HepG2 (cell line): ENCODE results near the gene PDGFA. TPM values are rescaled to one million over a fixed set of nuclear protein-coding genes. Genes with fewer than 3 reads are reported as not detected.

Experiments
- ATAC-seq: fragments of 200-7000 bp; cut with Tn5 transposase; 3 replicates; pipeline ENCODE4 v1.9.1; 2020; ENCODE audit warnings: mild to moderate bottlenecking, moderate library complexity
- BruUV-seq: library from RNA; stranded (reverse); fragments of 400-500 nt; replicated peaks from 2 replicates; lab custom pipeline; 2021; lab: Mats Ljungman, UMichigan
- CTCF ChIA-PET: fragments of 300-600 bp; formaldehyde crosslinking; extraction: SDS; loops from one replicate; lab custom pipeline; 2021; ENCODE audit warnings: low total read pairs, inconsistent platforms, low intra/inter-chr PET ratio; lab: Yijun Ruan, JAX
- POLR2A ChIA-PET: fragments of 350-600 bp; sonication (Branson Sonifier 250); formaldehyde crosslinking; loops from one replicate; lab custom pipeline; 2020; ENCODE audit warnings: antibody characterized with exemption, inconsistent platforms; lab: Yijun Ruan, JAX
- DNase-seq: peaks from one replicate; pipeline ENCODE4 v3.0.0-alpha.2; 2015; ENCODE audit warnings: low spot score
- FAIRE-seq: peaks from 3 replicates; lab custom pipeline; 2011; peaks lifted over from hg19 to GRCh38; lab: Jason Lieb, UNC
- H2AFZ ChIP-seq: one replicate; pipeline ENCODE4 v1.6.1; 2011; ENCODE audit warnings: low read length, inconsistent platforms
- H3K27ac ChIP-seq: fragments of 300-600 bp; 3 replicates; pipeline ENCODE4 v1.8.0; 2011; ENCODE audit warnings: mixed run types, mild to moderate bottlenecking, mixed read lengths, low read length, inconsistent platforms; ENCODE audit not compliant: insufficient read depth; ENCODE audit errors: extremely low read length
- H3K27me3 ChIP-seq, 2 experiments: fragments of 200-600 bp in 1 of 2; 2 replicates in 1 of 2; 3 replicates in 1 of 2; pipeline versions ENCODE4 v1.6.0 to v1.8.0; 2011; ENCODE audit warnings: low read length in 2 of 2, mild to moderate bottlenecking in 2 of 2, moderate library complexity in 2 of 2, inconsistent platforms in 1 of 2; ENCODE audit not compliant: insufficient read depth in 2 of 2, control insufficient read depth in 1 of 2
- H3K36me3 ChIP-seq, 2 experiments: fragments of 200-600 bp in 1 of 2; replicated peaks in 1 of 2; 2 replicates in 1 of 2; 3 replicates in 1 of 2; pipeline versions ENCODE4 v1.5.1 to v1.8.0; 2011; ENCODE audit warnings: low read length in 2 of 2, inconsistent platforms in 1 of 2; ENCODE audit not compliant: insufficient read depth in 2 of 2, control insufficient read depth in 1 of 2
- H3K4me1 ChIP-seq: 2 replicates; pipeline ENCODE4 v1.5.1; 2012; ENCODE audit warnings: low read length, inconsistent platforms; ENCODE audit not compliant: insufficient read depth
- H3K4me2 ChIP-seq: 2 replicates; pipeline ENCODE4 v1.6.0; 2011; ENCODE audit warnings: low read depth, low read length, inconsistent platforms
- H3K4me3 ChIP-seq, 3 experiments: fragments of 200-600 bp in 1 of 3; sonication (generic), shearing (Covaris generic) in 1 of 3; replicated peaks in 1 of 3; 2 replicates each; pipeline ENCODE4 v1.5.1; 2011 to 2016; ENCODE audit warnings: low read length in 3 of 3, inconsistent platforms in 2 of 3, low read depth in 2 of 3, mild to moderate bottlenecking in 2 of 3, control low read depth in 1 of 3, mixed read lengths in 1 of 3; ENCODE audit not compliant: insufficient read depth in 1 of 3
- H3K79me2 ChIP-seq: one replicate; pipeline ENCODE4 v1.6.1; 2011; ENCODE audit warnings: low read length, inconsistent platforms; ENCODE audit not compliant: insufficient read depth
- H3K9ac ChIP-seq: 2 replicates; pipeline ENCODE4 v1.6.0; 2011; ENCODE audit warnings: mild to moderate bottlenecking, low read depth, low read length, inconsistent platforms; ENCODE audit not compliant: insufficient read depth
- H3K9me3 ChIP-seq: 2 replicates; pipeline ENCODE4 v1.5.1; 2012; ENCODE audit warnings: mild to moderate bottlenecking, low read length
- H4K20me1 ChIP-seq: 2 replicates; pipeline ENCODE4 v1.6.0; 2011; ENCODE audit warnings: inconsistent platforms, mild to moderate bottlenecking, low read length, moderate library complexity; ENCODE audit not compliant: insufficient read depth
- ARHGAP35 ChIP-seq: sonication (generic); formaldehyde crosslinking; IDR thresholded peaks from 2 replicates; pipeline ENCODE4 v1.9.0; 2022; ENCODE audit warnings: mild to moderate bottlenecking, inconsistent platforms, moderate library complexity, missing genetic modification reagents, borderline replicate concordance
- CREB3 ChIP-seq: sonication (generic); formaldehyde crosslinking; IDR thresholded peaks from 2 replicates; pipeline ENCODE4 v1.5.0; 2020; ENCODE audit warnings: missing genetic modification reagents
- E2F1 ChIP-seq: sonication (generic); formaldehyde crosslinking; IDR thresholded peaks from 2 replicates; pipeline ENCODE4 v1.5.0; 2020; ENCODE audit warnings: missing genetic modification reagents
- ELF4 ChIP-seq: sonication (generic); formaldehyde crosslinking; IDR thresholded peaks from 2 replicates; pipeline ENCODE4 v1.5.0; 2020; ENCODE audit warnings: missing genetic modification reagents, mild to moderate bottlenecking, moderate library complexity, borderline replicate concordance
- KDM5B ChIP-seq: sonication (generic); formaldehyde crosslinking; IDR thresholded peaks from 2 replicates; pipeline ENCODE4 v1.4.0; 2020; ENCODE audit warnings: missing genetic modification reagents, mild to moderate bottlenecking, borderline replicate concordance
- NFE2L1 ChIP-seq: sonication (generic); formaldehyde crosslinking; IDR thresholded peaks from 2 replicates; pipeline ENCODE4 v1.4.0; 2020; ENCODE audit warnings: missing genetic modification reagents, mild to moderate bottlenecking, borderline replicate concordance
- SRF ChIP-seq: IDR thresholded peaks from 2 replicates; pipeline ENCODE4 v1.6.1; 2011; ENCODE audit warnings: mild to moderate bottlenecking, low read depth, low read length, moderate library complexity
- TBX2 ChIP-seq: sonication (generic); formaldehyde crosslinking; IDR thresholded peaks from 2 replicates; pipeline ENCODE4 v1.5.0; 2020; ENCODE audit warnings: missing genetic modification reagents, mild to moderate bottlenecking, borderline replicate concordance
- XRCC5 ChIP-seq: fragments of 200-400 bp; formaldehyde crosslinking; optimal IDR thresholded peaks from 2 replicates; pipeline ENCODE3; 2017; ENCODE audit warnings: mild to moderate bottlenecking, low read length
- ZFP41 ChIP-seq: sonication (generic); formaldehyde crosslinking; IDR thresholded peaks from 2 replicates; pipeline ENCODE4 v1.4.0; 2020; ENCODE audit warnings: mild to moderate bottlenecking, missing genetic modification reagents, borderline replicate concordance
- ZFX ChIP-seq: sonication (generic); formaldehyde crosslinking; IDR thresholded peaks from 2 replicates; pipeline ENCODE4 v1.4.0; 2020; ENCODE audit warnings: mild to moderate bottlenecking, low read depth, missing genetic modification reagents, moderate library complexity
- ZFY ChIP-seq: sonication (generic); formaldehyde crosslinking; IDR thresholded peaks from 2 replicates; pipeline ENCODE4 v1.4.0; 2020; ENCODE audit warnings: missing genetic modification reagents
- ZNF101 ChIP-seq: sonication (generic); formaldehyde crosslinking; IDR thresholded peaks from 2 replicates; pipeline ENCODE4 v1.4.0; 2020; ENCODE audit warnings: mild to moderate bottlenecking, low read depth, missing genetic modification reagents, borderline replicate concordance
- ZNF501 ChIP-seq: sonication (generic); formaldehyde crosslinking; IDR thresholded peaks from 2 replicates; pipeline ENCODE4 v1.5.1; 2020; ENCODE audit warnings: mild to moderate bottlenecking, moderate library complexity, missing genetic modification reagents
- ZNF674 ChIP-seq: sonication (generic); formaldehyde crosslinking; IDR thresholded peaks from 2 replicates; pipeline ENCODE4 v1.5.0; 2020; ENCODE audit warnings: low read depth, mild to moderate bottlenecking, missing genetic modification reagents
- ZNF879 ChIP-seq: sonication (generic); formaldehyde crosslinking; IDR thresholded peaks from 2 replicates; pipeline ENCODE4 v1.8.1; 2023; ENCODE audit warnings: missing genetic modification reagents
- WGBS: methylation state at CpG from one replicate; pipeline ENCODE4 v1.1.6; 2017; ENCODE audit warnings: low lambda C conversion rate; 5-methylcytosine and 5-hydroxymethylcytosine counted together
- in situ Hi-C: cut with HindIII; loops from 2 replicates; pipeline ENCODE4 v1.10.0; 2017; ENCODE audit warnings: low pct_unique_long_range_greater_than_20kb; ENCODE audit not compliant: extremely low pct_ligation_motif_present
- intact Hi-C: fragments of 100-400 bp; cut with micrococcal nuclease; formaldehyde crosslinking; loops from one replicate; pipeline ENCODE4 v1.10.0; 2022; ENCODE audit not compliant: unreplicated experiment
- polyA plus RNA-seq, 8 experiments: library from polyadenylated mRNA; depleted of rRNA in 3 of 8; stranded (reverse) in 7 of 8; unstranded in 1 of 8; fragments of >200 nt; fragmentation: Illumina TruSeq in 4 of 8; extraction: Trizol in 4 of 8; gene quantifications; 2 replicates each; pipeline versions ENCODE4 v1.2.1 to v1.2.3, GENCODE V29; 2011 to 2016; ENCODE audit warnings: low read depth in 4 of 8, missing spikeins in 1 of 8, mixed read lengths in 1 of 8; ENCODE audit not compliant: insufficient read depth in 1 of 8
- total RNA-seq, 5 experiments: library from RNA; depleted of rRNA; stranded (reverse); fragments of >200 nt; fragmentation: Illumina TruSeq; extraction: Trizol; gene quantifications; 2 replicates each; pipeline ENCODE4 v1.2.3, GENCODE V29; 2016; ENCODE audit warnings: low read depth in 1 of 5
- TF ChIP-seq, protein P1 (sequence below): IDR thresholded peaks from 2 replicates; pipeline ENCODE4 v1.6.1; 2016
- TF ChIP-seq, protein P2 (sequence below): sonication (generic); formaldehyde crosslinking; IDR thresholded peaks from 2 replicates; pipeline ENCODE4 v1.5.0; 2020; ENCODE audit warnings: missing genetic modification reagents

Gene PDGFA
- total and polyA plus RNA-seq, 2 of the 13 experiments (the other 11 are each of a cell fraction or from before 2014, with no cell fraction given) = 1.5 to 3.4 TPM

GRCh38 chr7:460374-461116 is 59.1 kb downstream of the PDGFA start:
- no peaks in the 10 kb centered on the region for H3K79me2 ChIP-seq
- intact Hi-C loops (no loop called here), in situ Hi-C loops (no loop called here)
- H4K20me1 ChIP-seq = no peaks in the 10 kb centered on the region
- no peak overlapping the region for H2AFZ ChIP-seq
- peak overlapping the region; percentile 35 to 74 (median 49) for H3K4me3 ChIP-seq
- POLR2A ChIA-PET = interaction anchor here (0.7 to 4.8 kb wide), 7 partner anchors 9 to 128 kb away, joined by 3 to 36 read pairs (median 4); no protein-coding TSS in a partner anchor
- ATAC-seq (peak; percentile 73), DNase-seq (peak; percentile 61), FAIRE-seq (no peak)
- peak overlapping the region; percentile 82 for H3K4me2 ChIP-seq
- WGBS = 2% methylated on average over 9 of the region's 26 CpGs
- peak overlapping the region; percentile 64 for H3K9ac ChIP-seq
- CTCF ChIA-PET = no interaction called here
- no peaks in the 10 kb centered on the region for H3K9me3 ChIP-seq
- no TSS peak for BruUV-seq
- H3K4me1 ChIP-seq = peaks cover 61% of the 10 kb centered on the region
- no peaks in the 10 kb centered on the region; a peak in 1 of 5 replicates for H3K27me3 ChIP-seq
- no peaks in the 10 kb centered on the region for H3K36me3 ChIP-seq
- H3K27ac ChIP-seq = peak overlapping the region; percentile 46
- TF ChIP-seq KDM5B (CRISPR knock-in tag) (no peak), ARHGAP35 (CRISPR knock-in tag) (no peak), ELF4 (no peak), NFE2L1 (CRISPR knock-in tag) (no peak), ZFY (CRISPR knock-in tag) (peak; percentile 30; the same call in 1 of the 2 replicates), CREB3 (CRISPR knock-in tag) (no peak), XRCC5 (peak; percentile 14), SRF (no peak), ZNF101 (CRISPR knock-in tag) (no peak), E2F1 (no peak), TBX2 (peak; percentile 31; the same call in 1 of the 2 replicates), ZNF501 (CRISPR knock-in tag) (peak; percentile 70), ZFX (CRISPR knock-in tag) (peak; percentile 44), ZFP41 (CRISPR knock-in tag) (no peak), ZNF674 (no peak), ZNF879 (CRISPR knock-in tag) (no peak)
- TF ChIP-seq, protein P1, sequence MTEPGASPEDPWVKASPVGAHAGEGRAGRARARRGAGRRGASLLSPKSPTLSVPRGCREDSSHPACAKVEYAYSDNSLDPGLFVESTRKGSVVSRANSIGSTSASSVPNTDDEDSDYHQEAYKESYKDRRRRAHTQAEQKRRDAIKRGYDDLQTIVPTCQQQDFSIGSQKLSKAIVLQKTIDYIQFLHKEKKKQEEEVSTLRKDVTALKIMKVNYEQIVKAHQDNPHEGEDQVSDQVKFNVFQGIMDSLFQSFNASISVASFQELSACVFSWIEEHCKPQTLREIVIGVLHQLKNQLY = no peak
- TF ChIP-seq, protein P2, sequence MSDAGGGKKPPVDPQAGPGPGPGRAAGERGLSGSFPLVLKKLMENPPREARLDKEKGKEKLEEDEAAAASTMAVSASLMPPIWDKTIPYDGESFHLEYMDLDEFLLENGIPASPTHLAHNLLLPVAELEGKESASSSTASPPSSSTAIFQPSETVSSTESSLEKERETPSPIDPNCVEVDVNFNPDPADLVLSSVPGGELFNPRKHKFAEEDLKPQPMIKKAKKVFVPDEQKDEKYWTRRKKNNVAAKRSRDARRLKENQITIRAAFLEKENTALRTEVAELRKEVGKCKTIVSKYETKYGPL = no peak
